ENCODE measurements around the gene KRTAP10-11.
"Not testable (repeated sequence)": the region's sequence is repeated elsewhere in the genome, so short reads cannot be mapped to it uniquely, and the experiment has no call there.

DNA sequence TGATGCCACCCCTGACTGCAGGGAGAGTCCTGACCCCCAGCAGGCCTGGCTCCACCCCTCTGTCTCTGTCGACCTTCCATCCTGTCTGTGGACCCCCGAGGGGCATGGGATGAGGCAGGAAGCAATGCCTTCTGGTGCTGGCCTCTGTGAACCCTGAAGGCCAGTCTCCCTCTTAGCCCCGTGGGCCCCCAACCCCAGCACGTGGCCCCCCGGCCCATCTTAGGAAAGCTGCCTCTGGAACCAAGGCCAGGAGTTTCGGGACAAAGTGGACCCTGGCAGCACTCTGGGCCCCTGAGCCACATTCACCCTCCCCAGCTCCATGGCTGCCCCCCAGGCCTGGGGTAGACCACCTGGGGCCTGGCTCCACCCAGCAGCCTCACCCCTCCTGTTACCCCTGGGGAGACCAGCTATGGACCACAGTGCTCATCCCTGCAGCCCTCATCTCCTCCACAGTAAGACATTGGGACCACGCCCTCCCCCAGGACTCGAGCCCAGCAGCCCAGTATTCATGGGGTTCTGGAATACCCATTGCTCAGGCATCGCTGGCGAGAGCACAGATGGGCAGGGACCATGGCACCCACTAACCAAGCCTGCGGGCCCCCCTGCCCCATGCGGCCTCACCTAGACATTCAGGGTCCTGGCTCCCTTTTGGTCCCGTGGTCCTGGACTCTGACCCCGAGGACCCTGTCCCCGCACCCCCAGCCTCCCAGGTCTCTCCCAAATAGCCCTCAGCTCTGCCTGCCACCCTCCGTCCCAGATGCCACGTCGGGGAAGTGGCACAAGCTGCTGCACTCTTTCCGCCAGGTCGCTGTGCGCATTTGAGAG lies 7.5 kb upstream of the KRTAP10-11 start:
- TF ChIP-seq, protein P1, sequence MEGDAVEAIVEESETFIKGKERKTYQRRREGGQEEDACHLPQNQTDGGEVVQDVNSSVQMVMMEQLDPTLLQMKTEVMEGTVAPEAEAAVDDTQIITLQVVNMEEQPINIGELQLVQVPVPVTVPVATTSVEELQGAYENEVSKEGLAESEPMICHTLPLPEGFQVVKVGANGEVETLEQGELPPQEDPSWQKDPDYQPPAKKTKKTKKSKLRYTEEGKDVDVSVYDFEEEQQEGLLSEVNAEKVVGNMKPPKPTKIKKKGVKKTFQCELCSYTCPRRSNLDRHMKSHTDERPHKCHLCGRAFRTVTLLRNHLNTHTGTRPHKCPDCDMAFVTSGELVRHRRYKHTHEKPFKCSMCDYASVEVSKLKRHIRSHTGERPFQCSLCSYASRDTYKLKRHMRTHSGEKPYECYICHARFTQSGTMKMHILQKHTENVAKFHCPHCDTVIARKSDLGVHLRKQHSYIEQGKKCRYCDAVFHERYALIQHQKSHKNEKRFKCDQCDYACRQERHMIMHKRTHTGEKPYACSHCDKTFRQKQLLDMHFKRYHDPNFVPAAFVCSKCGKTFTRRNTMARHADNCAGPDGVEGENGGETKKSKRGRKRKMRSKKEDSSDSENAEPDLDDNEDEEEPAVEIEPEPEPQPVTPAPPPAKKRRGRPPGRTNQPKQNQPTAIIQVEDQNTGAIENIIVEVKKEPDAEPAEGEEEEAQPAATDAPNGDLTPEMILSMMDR (IDR thresholded peaks at IDR 0.05), result not testable (repeated sequence)
- not testable (repeated sequence) for TF ChIP-seq POLR2A (IDR thresholded peaks at IDR 0.05)

All from tibial nerve (tissue), 3 donors.